Ectodermal cell (in vitro differentiated cells): ENCODE measurements around the gene FUS.

Source experiments
- H3K27ac ChIP-seq: 2 replicates; pipeline ENCODE4 v1.7.0; 2013; ENCODE audit warnings: mild to moderate bottlenecking, low read depth, low read length; ENCODE audit not compliant: insufficient read depth, poor library complexity, severe bottlenecking
- H3K27me3 ChIP-seq: 2 replicates; pipeline ENCODE4 v1.7.0; 2013; ENCODE audit warnings: mild to moderate bottlenecking, low read length; ENCODE audit not compliant: insufficient read depth, control insufficient read depth, poor library complexity, severe bottlenecking
- H3K36me3 ChIP-seq: one replicate; pipeline ENCODE4 v1.7.0; 2013; ENCODE audit warnings: low read length; ENCODE audit not compliant: control insufficient read depth, insufficient read depth
- H3K4me1 ChIP-seq: one replicate; pipeline ENCODE4 v1.7.0; 2013; ENCODE audit warnings: low read length; ENCODE audit not compliant: control insufficient read depth, insufficient read depth
- H3K4me3 ChIP-seq: 2 replicates; pipeline ENCODE4 v1.7.0; 2013; ENCODE audit warnings: low read depth, low read length, control low read depth; ENCODE audit not compliant: insufficient read depth
- H3K9me3 ChIP-seq: 2 replicates; pipeline ENCODE4 v1.7.0; 2013; ENCODE audit warnings: mild to moderate bottlenecking, low read length, moderate library complexity; ENCODE audit not compliant: control insufficient read depth
- WGBS, 2 experiments: methylation state at CpG; one replicate each; pipeline ENCODE4 v1.1.7; 2013; ENCODE audit warnings: missing lambda C conversion rate in 2 of 2; 5-methylcytosine and 5-hydroxymethylcytosine counted together

The FUS gene

GRCh38 chr16:31217136-31217530 is 37.2 kb downstream of the FUS start:
- no peak overlapping the region for H3K4me3 ChIP-seq
- H3K27me3 ChIP-seq: peaks cover 59% of the 10 kb centered on the region
- WGBS, 2 experiments: 32 to 47% methylated on average over 4 of the region's 4 CpGs

GRCh38 chr16:31219154-31219741 is 39.3 kb downstream of the FUS start:
- peaks cover 47% of the 10 kb centered on the region for H3K27me3 ChIP-seq
- no peaks in the 10 kb centered on the region for H3K9me3 ChIP-seq
- no peak overlapping the region for H3K27ac ChIP-seq
- H3K36me3 ChIP-seq: no peaks in the 10 kb centered on the region
- peaks cover 17% of the 10 kb centered on the region for H3K4me1 ChIP-seq
- 93 to 95% methylated on average over 15 of the region's 15 CpGs for WGBS, 2 experiments
- no peak overlapping the region for H3K4me3 ChIP-seq

More at GRCh38 chr16:31217136-31217530, 37.2 kb downstream of the FUS start:
- Histone ChIP-seq H3K36me3 (no peaks in the 10 kb centered on the region), H3K9me3 (no peaks in the 10 kb centered on the region), H3K27ac (no peak overlapping the region), H3K4me1 (peaks cover 17% of the 10 kb centered on the region)

- Histone ChIP-seq H3K27ac (no peak overlapping the region), H3K4me1 (peaks cover 5% of the 10 kb centered on the region), H3K4me3 (no peak overlapping the region), H3K27me3 (peaks cover 24% of the 10 kb centered on the region), H3K36me3 (no peaks in the 10 kb centered on the region), H3K9me3 (no peaks in the 10 kb centered on the region)
- 89 to 91% methylated on average over 12 of the region's 12 CpGs for WGBS, 2 experiments
Observed at GRCh38 chr16:31221357-31222160, 41.6 kb downstream of the FUS start.

GRCh38 chr16:31223044-31223443 is 43.1 kb downstream of the FUS start:
- Histone ChIP-seq H3K27ac (no peak overlapping the region), H3K27me3 (peaks cover 9% of the 10 kb centered on the region), H3K4me3 (no peak overlapping the region), H3K4me1 (no peaks in the 10 kb centered on the region), H3K9me3 (no peaks in the 10 kb centered on the region), H3K36me3 (no peaks in the 10 kb centered on the region)
- WGBS, 2 experiments: 91 to 96% methylated on average over 5 of the region's 5 CpGs

- no peaks in the 10 kb centered on the region for H3K9me3 ChIP-seq
- H3K27ac ChIP-seq: no peak overlapping the region
- H3K27me3 ChIP-seq: no peaks in the 10 kb centered on the region
- 95 to 96% methylated on average over 80 of the region's 80 CpGs for WGBS, 2 experiments
- H3K4me1 ChIP-seq: no peaks in the 10 kb centered on the region
- no peak overlapping the region for H3K4me3 ChIP-seq
- no peaks in the 10 kb centered on the region for H3K36me3 ChIP-seq
Observed at GRCh38 chr16:31224092-31224955, 44.4 kb downstream of the FUS start.

GRCh38 chr16:31225193-31225592 is 45.3 kb downstream of the FUS start:
- WGBS, 2 experiments: 82 to 85% methylated on average over 3 of the region's 3 CpGs
- Histone ChIP-seq H3K4me1 (no peaks in the 10 kb centered on the region), H3K27ac (no peak overlapping the region), H3K27me3 (no peaks in the 10 kb centered on the region), H3K4me3 (no peak overlapping the region), H3K9me3 (no peaks in the 10 kb centered on the region), H3K36me3 (no peaks in the 10 kb centered on the region)

GRCh38 chr16:31228206-31228605 is 48.3 kb downstream of the FUS start:
- H3K9me3 ChIP-seq: no peaks in the 10 kb centered on the region
- H3K4me3 ChIP-seq: no peak overlapping the region
- no peaks in the 10 kb centered on the region for H3K36me3 ChIP-seq
- 94 to 97% methylated on average over 4 of the region's 4 CpGs for WGBS, 2 experiments
- no peaks in the 10 kb centered on the region for H3K27me3 ChIP-seq
- H3K4me1 ChIP-seq: no peaks in the 10 kb centered on the region
- no peak overlapping the region for H3K27ac ChIP-seq

- 90 to 92% methylated on average over 10 of the region's 10 CpGs for WGBS, 2 experiments
- no peak overlapping the region for H3K4me3 ChIP-seq
Observed at GRCh38 chr16:31229501-31229900, 49.6 kb downstream of the FUS start.

GRCh38 chr16:31238041-31238440 is 58.1 kb downstream of the FUS start:
- 92 to 95% methylated on average over 4 of the region's 4 CpGs for WGBS, 2 experiments
- H3K27ac ChIP-seq: no peak overlapping the region
- H3K9me3 ChIP-seq: no peaks in the 10 kb centered on the region
- no peaks in the 10 kb centered on the region for H3K36me3 ChIP-seq
- H3K4me3 ChIP-seq: no peak overlapping the region
- no peaks in the 10 kb centered on the region for H3K27me3 ChIP-seq
- H3K4me1 ChIP-seq: no peaks in the 10 kb centered on the region

More at GRCh38 chr16:31229501-31229900, 49.6 kb downstream of the FUS start:
- Histone ChIP-seq H3K27me3 (no peaks in the 10 kb centered on the region), H3K9me3 (no peaks in the 10 kb centered on the region), H3K4me1 (no peaks in the 10 kb centered on the region), H3K36me3 (no peaks in the 10 kb centered on the region), H3K27ac (no peak overlapping the region)
